ENCODE data around the gene S100A9.

The S100A9 gene

GRCh38 chr1:153364766-153365666 lies 7.4 kb downstream of the S100A9 start:
- no peak overlapping the region for H3K4me3 ChIP-seq (ENCODE audit: low read depth, low read length)
- TF ChIP-seq CTCF (IDR thresholded peaks at IDR 0.05; ENCODE audit: low read depth, low read length), result no peak

GRCh38 chr1:153365696-153366095 lies 8.0 kb downstream of the S100A9 start:
- no peak for TF ChIP-seq CTCF (IDR thresholded peaks at IDR 0.05; ENCODE audit: low read depth, low read length)
- H3K4me3 ChIP-seq (ENCODE audit: low read depth, low read length), result no peak overlapping the region

GRCh38 chr1:153366261-153366660 lies 8.6 kb downstream of the S100A9 start:
- H3K4me3 ChIP-seq (ENCODE audit: low read depth, low read length), result no peak overlapping the region
- TF ChIP-seq CTCF (IDR thresholded peaks at IDR 0.05; ENCODE audit: low read depth, low read length), result no peak

- no peak for TF ChIP-seq CTCF (IDR thresholded peaks at IDR 0.05; ENCODE audit: low read depth, low read length)
These were observed 9.4 kb downstream of the S100A9 start for GRCh38 chr1:153367090-153367489.

GRCh38 chr1:153368495-153368894 lies 10.8 kb downstream of the S100A9 start:
- H3K4me3 ChIP-seq (ENCODE audit: low read depth, low read length), result no peak overlapping the region
- TF ChIP-seq CTCF (IDR thresholded peaks at IDR 0.05; ENCODE audit: low read depth, low read length), result no peak

More at GRCh38 chr1:153367090-153367489, 9.4 kb downstream of the S100A9 start:
- no peak overlapping the region for H3K4me3 ChIP-seq (ENCODE audit: low read depth, low read length)

- TF ChIP-seq CTCF (IDR thresholded peaks at IDR 0.05; ENCODE audit: low read depth, low read length), result no peak
- no peak overlapping the region for H3K4me3 ChIP-seq (ENCODE audit: low read depth, low read length)
These were observed 12.5 kb downstream of the S100A9 start for GRCh38 chr1:153370146-153370545.

GRCh38 chr1:153371231-153371630 lies 13.6 kb downstream of the S100A9 start:
- no peak overlapping the region for H3K4me3 ChIP-seq (ENCODE audit: low read depth, low read length)
- no peak for TF ChIP-seq CTCF (IDR thresholded peaks at IDR 0.05; ENCODE audit: low read depth, low read length)
